Right hindlimb (tissue), 1 donor: ENCODE measurements around the gene SYCN.

Experiments used
- DNase-seq: peaks from one replicate; pipeline ENCODE4 v3.0.0-alpha.2; 2018

Gene SYCN

GRCh38 chr19:39169143-39169810 is 34.8 kb downstream of the SYCN start:
- DNase-seq, result no peak

GRCh38 chr19:39168258-39169142 is 35.6 kb downstream of the SYCN start:
- DNase-seq, result no peak

- no peak for DNase-seq
These were observed 36.4 kb downstream of the SYCN start for GRCh38 chr19:39167461-39168257.

GRCh38 chr19:39166571-39167391 is 37.3 kb downstream of the SYCN start:
- DNase-seq, result peak; percentile 64

- DNase-seq, result no peak
These were observed 38.2 kb downstream of the SYCN start for GRCh38 chr19:39165857-39166256.

GRCh38 chr19:39164289-39164688 is 39.8 kb downstream of the SYCN start:
- no peak for DNase-seq

GRCh38 chr19:39163621-39164020 is 40.4 kb downstream of the SYCN start:
- DNase-seq, result no peak

GRCh38 chr19:39162441-39163043 is 41.5 kb downstream of the SYCN start:
- DNase-seq, result no peak

- no peak for DNase-seq
These were observed 43.0 kb downstream of the SYCN start for GRCh38 chr19:39160889-39161672.

- peak; percentile 88 for DNase-seq
These were observed 43.6 kb downstream of the SYCN start for GRCh38 chr19:39160523-39160861.

- DNase-seq, result no peak
These were observed 45.3 kb downstream of the SYCN start for GRCh38 chr19:39158646-39159260.

GRCh38 chr19:39157997-39158389 is 46.1 kb downstream of the SYCN start:
- no peak for DNase-seq

- DNase-seq, result no peak
These were observed 46.6 kb downstream of the SYCN start for GRCh38 chr19:39157275-39157996.

GRCh38 chr19:39156326-39157230 is 47.5 kb downstream of the SYCN start:
- peak; percentile 68 for DNase-seq

GRCh38 chr19:39155741-39156140 is 48.3 kb downstream of the SYCN start:
- DNase-seq, result no peak

- no peak for DNase-seq
These were observed 48.9 kb downstream of the SYCN start for GRCh38 chr19:39155114-39155700.

- DNase-seq, result no peak
These were observed 49.4 kb downstream of the SYCN start for GRCh38 chr19:39154629-39155100.

GRCh38 chr19:39154100-39154628 is 49.9 kb downstream of the SYCN start:
- no peak for DNase-seq
